Measurements from ENCODE around the gene PATJ. TPM values are rescaled to one million over a fixed set of nuclear protein-coding genes. Genes with fewer than 3 reads are reported as not detected.

PATJ gene
- total and polyA plus RNA-seq, 2 of the 13 experiments (the other 11 are each of a cell fraction or from before 2014, with no cell fraction given) = 6.2 to 16.8 TPM

DNA sequence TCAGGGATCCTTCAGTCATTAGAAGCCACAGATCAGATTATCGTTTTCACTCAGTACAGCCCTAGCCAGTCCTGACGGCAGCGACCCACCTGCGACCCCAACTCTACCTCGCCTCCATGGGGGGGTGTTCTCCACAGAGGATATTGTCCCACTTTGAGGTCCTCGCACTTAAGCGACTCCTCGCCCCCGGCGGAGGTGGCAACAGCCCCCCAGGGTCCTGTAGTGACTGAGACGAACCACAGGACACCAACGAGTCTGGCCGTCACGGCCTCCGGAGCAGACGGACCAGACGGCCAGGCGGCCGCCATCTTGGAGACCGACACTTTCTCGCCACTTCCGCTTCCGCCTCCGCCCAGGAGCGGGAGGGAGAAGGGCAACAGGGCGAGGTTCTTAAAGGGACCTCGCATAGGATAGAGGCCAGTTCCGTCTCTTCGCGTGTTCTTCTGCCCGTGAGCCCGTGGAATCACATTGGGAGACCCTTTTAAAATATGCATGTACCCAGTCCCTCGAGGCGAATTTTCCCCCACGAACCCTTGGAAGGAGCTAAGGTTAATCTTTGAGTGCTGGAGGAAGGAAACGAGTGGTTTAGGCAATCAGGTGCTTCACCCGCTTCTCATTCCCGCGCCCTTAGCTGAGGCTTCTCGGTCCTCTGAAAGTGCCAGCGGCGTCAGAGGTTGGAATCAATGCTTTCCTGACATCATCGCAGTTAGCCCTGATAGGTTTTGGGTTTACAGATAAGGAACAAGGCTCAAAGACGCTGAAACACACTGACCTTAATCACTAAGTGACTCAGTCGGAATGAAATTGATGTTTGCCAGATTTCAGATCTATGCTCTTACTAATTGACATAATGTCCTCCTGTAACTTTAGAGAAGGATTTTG is 17.2 kb upstream of the PATJ start, which contains the start of gene TM2D1 (continued):
- TF ChIP-seq, protein P1, sequence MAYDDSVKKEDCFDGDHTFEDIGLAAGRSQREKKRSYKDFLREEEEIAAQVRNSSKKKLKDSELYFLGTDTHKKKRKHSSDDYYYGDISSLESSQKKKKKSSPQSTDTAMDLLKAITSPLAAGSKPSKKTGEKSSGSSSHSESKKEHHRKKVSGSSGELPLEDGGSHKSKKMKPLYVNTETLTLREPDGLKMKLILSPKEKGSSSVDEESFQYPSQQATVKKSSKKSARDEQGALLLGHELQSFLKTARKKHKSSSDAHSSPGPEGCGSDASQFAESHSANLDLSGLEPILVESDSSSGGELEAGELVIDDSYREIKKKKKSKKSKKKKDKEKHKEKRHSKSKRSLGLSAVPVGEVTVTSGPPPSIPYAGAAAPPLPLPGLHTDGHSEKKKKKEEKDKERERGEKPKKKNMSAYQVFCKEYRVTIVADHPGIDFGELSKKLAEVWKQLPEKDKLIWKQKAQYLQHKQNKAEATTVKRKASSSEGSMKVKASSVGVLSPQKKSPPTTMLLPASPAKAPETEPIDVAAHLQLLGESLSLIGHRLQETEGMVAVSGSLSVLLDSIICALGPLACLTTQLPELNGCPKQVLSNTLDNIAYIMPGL (CRISPR knock-in tag; IDR thresholded peaks at IDR 0.05; ENCODE audit: borderline replicate concordance in 1 of 2, low read depth in 1 of 2) = peak; percentile 71 to 86
- TF ChIP-seq MTF1 (CRISPR knock-in tag; IDR thresholded peaks at IDR 0.05) (no peak), ZNF256 (CRISPR knock-in tag; conservative IDR thresholded peaks at IDR 0.05) (no peak), ZSCAN31 (CRISPR knock-in tag; IDR thresholded peaks at IDR 0.05; ENCODE audit: low read depth) (peak; percentile 26; the same call in 1 of the 2 replicates), ZNF558 (CRISPR knock-in tag; IDR thresholded peaks at IDR 0.05; ENCODE audit: borderline replicate concordance) (no peak), ZFP36L1 (CRISPR knock-in tag; IDR thresholded peaks at IDR 0.05) (peak; percentile 77; the same call in 1 of the 2 replicates), ZSCAN21 (CRISPR knock-in tag; IDR thresholded peaks at IDR 0.05; ENCODE audit: borderline replicate concordance) (peak; percentile 95), ZNF562 (CRISPR knock-in tag; IDR thresholded peaks at IDR 0.05; ENCODE audit: borderline replicate concordance) (no peak), ZNF614 (CRISPR knock-in tag; IDR thresholded peaks at IDR 0.05; ENCODE audit: borderline replicate concordance) (peak; percentile 42; the same call in 1 of the 2 replicates), SP2 (CRISPR knock-in tag; IDR thresholded peaks at IDR 0.05) (0 out of 2 replicates have a peak, but pooled peaks have one; percentile 32), RARG (CRISPR knock-in tag; IDR thresholded peaks at IDR 0.05; ENCODE audit: low read depth) (no peak), EED (CRISPR knock-in tag; IDR thresholded peaks at IDR 0.05) (peak; percentile 59; the same call in 1 of the 2 replicates), KDM3A (CRISPR knock-in tag; IDR thresholded peaks at IDR 0.05; ENCODE audit: low read depth) (no peak; the same call in 1 of the 2 replicates), ZSCAN20 (CRISPR knock-in tag; IDR thresholded peaks at IDR 0.05; ENCODE audit: borderline replicate concordance) (no peak), SUZ12 (IDR thresholded peaks at IDR 0.05; ENCODE audit: low read depth, low read length) (no peak), HNRNPLL (IDR thresholded peaks at IDR 0.05; ENCODE audit: low read depth, low read length, poor library complexity, severe bottlenecking) (peak; percentile 54)
- TF ChIP-seq, protein P2, sequence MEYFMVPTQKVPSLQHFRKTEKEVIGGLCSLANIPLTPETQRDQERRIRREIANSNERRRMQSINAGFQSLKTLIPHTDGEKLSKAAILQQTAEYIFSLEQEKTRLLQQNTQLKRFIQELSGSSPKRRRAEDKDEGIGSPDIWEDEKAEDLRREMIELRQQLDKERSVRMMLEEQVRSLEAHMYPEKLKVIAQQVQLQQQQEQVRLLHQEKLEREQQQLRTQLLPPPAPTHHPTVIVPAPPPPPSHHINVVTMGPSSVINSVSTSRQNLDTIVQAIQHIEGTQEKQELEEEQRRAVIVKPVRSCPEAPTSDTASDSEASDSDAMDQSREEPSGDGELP (IDR thresholded peaks at IDR 0.05; ENCODE audit: borderline replicate concordance, low read depth) = no peak
- TF ChIP-seq, protein P3, sequence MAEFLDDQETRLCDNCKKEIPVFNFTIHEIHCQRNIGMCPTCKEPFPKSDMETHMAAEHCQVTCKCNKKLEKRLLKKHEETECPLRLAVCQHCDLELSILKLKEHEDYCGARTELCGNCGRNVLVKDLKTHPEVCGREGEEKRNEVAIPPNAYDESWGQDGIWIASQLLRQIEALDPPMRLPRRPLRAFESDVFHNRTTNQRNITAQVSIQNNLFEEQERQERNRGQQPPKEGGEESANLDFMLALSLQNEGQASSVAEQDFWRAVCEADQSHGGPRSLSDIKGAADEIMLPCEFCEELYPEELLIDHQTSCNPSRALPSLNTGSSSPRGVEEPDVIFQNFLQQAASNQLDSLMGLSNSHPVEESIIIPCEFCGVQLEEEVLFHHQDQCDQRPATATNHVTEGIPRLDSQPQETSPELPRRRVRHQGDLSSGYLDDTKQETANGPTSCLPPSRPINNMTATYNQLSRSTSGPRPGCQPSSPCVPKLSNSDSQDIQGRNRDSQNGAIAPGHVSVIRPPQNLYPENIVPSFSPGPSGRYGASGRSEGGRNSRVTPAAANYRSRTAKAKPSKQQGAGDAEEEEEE (CRISPR knock-in tag; IDR thresholded peaks at IDR 0.05; ENCODE audit: borderline replicate concordance) = no peak
- TF ChIP-seq, protein P4, sequence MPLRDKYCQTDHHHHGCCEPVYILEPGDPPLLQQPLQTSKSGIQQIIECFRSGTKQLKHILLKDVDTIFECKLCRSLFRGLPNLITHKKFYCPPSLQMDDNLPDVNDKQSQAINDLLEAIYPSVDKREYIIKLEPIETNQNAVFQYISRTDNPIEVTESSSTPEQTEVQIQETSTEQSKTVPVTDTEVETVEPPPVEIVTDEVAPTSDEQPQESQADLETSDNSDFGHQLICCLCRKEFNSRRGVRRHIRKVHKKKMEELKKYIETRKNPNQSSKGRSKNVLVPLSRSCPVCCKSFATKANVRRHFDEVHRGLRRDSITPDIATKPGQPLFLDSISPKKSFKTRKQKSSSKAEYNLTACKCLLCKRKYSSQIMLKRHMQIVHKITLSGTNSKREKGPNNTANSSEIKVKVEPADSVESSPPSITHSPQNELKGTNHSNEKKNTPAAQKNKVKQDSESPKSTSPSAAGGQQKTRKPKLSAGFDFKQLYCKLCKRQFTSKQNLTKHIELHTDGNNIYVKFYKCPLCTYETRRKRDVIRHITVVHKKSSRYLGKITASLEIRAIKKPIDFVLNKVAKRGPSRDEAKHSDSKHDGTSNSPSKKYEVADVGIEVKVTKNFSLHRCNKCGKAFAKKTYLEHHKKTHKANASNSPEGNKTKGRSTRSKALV (CRISPR knock-in tag; IDR thresholded peaks at IDR 0.05) = no peak
- TF ChIP-seq, protein P5, sequence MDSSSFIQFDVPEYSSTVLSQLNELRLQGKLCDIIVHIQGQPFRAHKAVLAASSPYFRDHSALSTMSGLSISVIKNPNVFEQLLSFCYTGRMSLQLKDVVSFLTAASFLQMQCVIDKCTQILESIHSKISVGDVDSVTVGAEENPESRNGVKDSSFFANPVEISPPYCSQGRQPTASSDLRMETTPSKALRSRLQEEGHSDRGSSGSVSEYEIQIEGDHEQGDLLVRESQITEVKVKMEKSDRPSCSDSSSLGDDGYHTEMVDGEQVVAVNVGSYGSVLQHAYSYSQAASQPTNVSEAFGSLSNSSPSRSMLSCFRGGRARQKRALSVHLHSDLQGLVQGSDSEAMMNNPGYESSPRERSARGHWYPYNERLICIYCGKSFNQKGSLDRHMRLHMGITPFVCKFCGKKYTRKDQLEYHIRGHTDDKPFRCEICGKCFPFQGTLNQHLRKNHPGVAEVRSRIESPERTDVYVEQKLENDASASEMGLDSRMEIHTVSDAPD (CRISPR knock-in tag; IDR thresholded peaks at IDR 0.05) = no peak
